Testis (tissue), 3 donors: Measurements from ENCODE around the gene CLTA. TPM values are rescaled to one million over a fixed set of nuclear protein-coding genes. Genes with fewer than 3 reads are reported as not detected.

ENCODE experiments used
- DNase-seq: peaks from one replicate; pipeline ENCODE4 v3.0.0-alpha.2; 2019
- H3K27ac ChIP-seq, 2 donors: fragments of 200-600 bp; sonication (generic); one replicate each; pipeline ENCODE4 v1.5.1; 2019
- H3K27me3 ChIP-seq: fragments of 200-600 bp; sonication (generic); one replicate; pipeline ENCODE4 v1.5.1; 2019
- H3K36me3 ChIP-seq: fragments of 200-600 bp; sonication (generic); one replicate; pipeline ENCODE4 v1.5.1; 2017; ENCODE audit warnings: low read depth; ENCODE audit errors: missing control alignments
- H3K4me1 ChIP-seq: fragments of 200-600 bp; sonication (generic); one replicate; pipeline ENCODE4 v1.5.1; 2019
- H3K4me3 ChIP-seq, 2 donors: fragments of 200-600 bp; sonication (generic); one replicate each; pipeline ENCODE4 v1.5.1; 2017 to 2019
- H3K9me3 ChIP-seq: fragments of 200-600 bp; sonication (generic); one replicate; pipeline ENCODE4 v1.5.1; 2017
- POLR2A ChIP-seq: fragments of 450-650 bp; IDR thresholded peaks from one replicate; pipeline ENCODE4 v1.6.1; 2017; ENCODE audit warnings: antibody characterized with exemption, mild to moderate bottlenecking, moderate library complexity
- WGBS, 2 donors: methylation state at CpG; one replicate each; pipeline ENCODE4 v1.1.5; 2018; 5-methylcytosine and 5-hydroxymethylcytosine counted together
- intact Hi-C: fragments of 100-400 bp; cut with DNase I; formaldehyde crosslinking; loops from one replicate; pipeline ENCODE4 v1.15.1; 2023; ENCODE audit warnings: low total_unique reads
- polyA plus RNA-seq: library from polyadenylated mRNA; stranded (reverse); fragments of 350-450 nt; fragmentation: Illumina TruSeq; extraction: RNeasy Lipid Tissue Mini Kit (QIAGEN cat#74804); gene quantifications from one replicate; pipeline ENCODE4 v1.2.3, GENCODE V29; 2014; ENCODE audit warnings: low read depth, low replicate concordance; ENCODE audit not compliant: insufficient read depth
- total RNA-seq, 2 donors: library from RNA; depleted of rRNA; stranded (reverse); fragments of >200 nt; gene quantifications; one replicate each; pipeline ENCODE4 v1.2.3, GENCODE V29; 2016
- TF ChIP-seq, protein P1 (sequence below), 3 experiments: fragments of 450-650 bp in 2 of 3; fragments of 200-600 bp in 1 of 3; sonication (generic) in 1 of 3; IDR thresholded peaks; one replicate each; pipeline ENCODE4 v1.5.1; 2016 to 2019; ENCODE audit warnings: antibody characterized with exemption in 3 of 3, mild to moderate bottlenecking in 2 of 3, moderate library complexity in 1 of 3

CLTA gene
- total and polyA plus RNA-seq, 3 donors from 2014 or later, result 135 to 208 (median 168) TPM

DNA sequence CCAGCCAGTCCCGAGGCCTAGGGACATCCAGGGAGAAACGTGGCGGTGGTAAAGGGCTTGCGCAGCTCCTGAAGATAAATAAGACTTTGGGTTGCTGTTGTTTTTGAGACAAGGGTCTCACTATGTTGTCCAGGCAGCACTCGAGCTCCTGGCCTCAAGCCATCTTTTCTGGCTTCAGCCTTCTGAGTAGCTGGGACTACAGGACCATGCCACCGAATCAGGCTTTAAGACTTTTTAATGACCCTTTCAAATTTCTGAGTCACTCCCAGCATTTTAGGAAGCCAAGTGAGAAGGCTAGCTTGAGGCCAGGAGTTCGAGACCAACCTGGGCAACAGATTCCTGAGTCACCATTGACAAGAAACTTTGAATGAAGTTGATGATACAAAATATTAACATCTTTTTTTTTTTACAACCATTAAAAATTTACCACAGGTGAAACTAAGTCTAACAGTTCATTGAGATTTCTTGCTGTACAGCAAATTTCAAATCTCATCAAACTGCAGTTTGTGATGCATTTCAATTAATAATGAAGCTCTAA is 68.3 kb downstream of the CLTA start:
- no peak for DNase-seq
- Histone ChIP-seq H3K27me3 (no peaks in the 10 kb centered on the region), H3K27ac (peak overlapping the region; percentile 93 to 99), H3K9me3 (no peaks in the 10 kb centered on the region), H3K36me3 (no peaks in the 10 kb centered on the region), H3K4me1 (peaks cover 5% of the 10 kb centered on the region), H3K4me3 (peak overlapping the region; percentile 89 to 92)
- WGBS, 2 donors, result 28 to 30% methylated on average over 7 of the region's 7 CpGs
- intact Hi-C loops, result no loop called here
- TF ChIP-seq, protein P1, sequence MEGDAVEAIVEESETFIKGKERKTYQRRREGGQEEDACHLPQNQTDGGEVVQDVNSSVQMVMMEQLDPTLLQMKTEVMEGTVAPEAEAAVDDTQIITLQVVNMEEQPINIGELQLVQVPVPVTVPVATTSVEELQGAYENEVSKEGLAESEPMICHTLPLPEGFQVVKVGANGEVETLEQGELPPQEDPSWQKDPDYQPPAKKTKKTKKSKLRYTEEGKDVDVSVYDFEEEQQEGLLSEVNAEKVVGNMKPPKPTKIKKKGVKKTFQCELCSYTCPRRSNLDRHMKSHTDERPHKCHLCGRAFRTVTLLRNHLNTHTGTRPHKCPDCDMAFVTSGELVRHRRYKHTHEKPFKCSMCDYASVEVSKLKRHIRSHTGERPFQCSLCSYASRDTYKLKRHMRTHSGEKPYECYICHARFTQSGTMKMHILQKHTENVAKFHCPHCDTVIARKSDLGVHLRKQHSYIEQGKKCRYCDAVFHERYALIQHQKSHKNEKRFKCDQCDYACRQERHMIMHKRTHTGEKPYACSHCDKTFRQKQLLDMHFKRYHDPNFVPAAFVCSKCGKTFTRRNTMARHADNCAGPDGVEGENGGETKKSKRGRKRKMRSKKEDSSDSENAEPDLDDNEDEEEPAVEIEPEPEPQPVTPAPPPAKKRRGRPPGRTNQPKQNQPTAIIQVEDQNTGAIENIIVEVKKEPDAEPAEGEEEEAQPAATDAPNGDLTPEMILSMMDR (IDR thresholded peaks at IDR 0.05), result no peak
- no peak for TF ChIP-seq POLR2A

Other genes starting within 250 kb of the CLTA start
- gene OR2S2, start 232.8 kb upstream of the CLTA start, total RNA-seq, result not detected
- gene OR2S2, start 232.8 kb upstream of the CLTA start, polyA plus RNA-seq, result not detected
- 10 to 100 TPM; 10.1 to 15.4 TPM for gene RECK, start 154.0 kb upstream of the CLTA start, total RNA-seq
- 17.6 TPM for gene RECK, start 154.0 kb upstream of the CLTA start, polyA plus RNA-seq
- 1 to 10 TPM; 3.5 to 3.9 TPM for gene GLIPR2, start 54.2 kb upstream of the CLTA start, total RNA-seq
- gene GLIPR2, start 54.2 kb upstream of the CLTA start, polyA plus RNA-seq, result 19.6 TPM
- 10 to 100 TPM; 48.7 to 84.8 TPM for gene CCIN, start 21.5 kb upstream of the CLTA start, total RNA-seq
- gene CCIN, start 21.5 kb upstream of the CLTA start, polyA plus RNA-seq, result 171 TPM
- 10 to 100 TPM; 22.7 to 26.6 TPM for gene GNE, start 67.5 kb downstream of the CLTA start, total RNA-seq
- 13.2 TPM for gene GNE, start 67.5 kb downstream of the CLTA start, polyA plus RNA-seq
- 100 to 1,000 TPM; 116 to 117 TPM for gene RNF38, start 209.3 kb downstream of the CLTA start, total RNA-seq
- 197 TPM for gene RNF38, start 209.3 kb downstream of the CLTA start, polyA plus RNA-seq